ENCODE data around the gene LSR.

The LSR gene

DNA sequence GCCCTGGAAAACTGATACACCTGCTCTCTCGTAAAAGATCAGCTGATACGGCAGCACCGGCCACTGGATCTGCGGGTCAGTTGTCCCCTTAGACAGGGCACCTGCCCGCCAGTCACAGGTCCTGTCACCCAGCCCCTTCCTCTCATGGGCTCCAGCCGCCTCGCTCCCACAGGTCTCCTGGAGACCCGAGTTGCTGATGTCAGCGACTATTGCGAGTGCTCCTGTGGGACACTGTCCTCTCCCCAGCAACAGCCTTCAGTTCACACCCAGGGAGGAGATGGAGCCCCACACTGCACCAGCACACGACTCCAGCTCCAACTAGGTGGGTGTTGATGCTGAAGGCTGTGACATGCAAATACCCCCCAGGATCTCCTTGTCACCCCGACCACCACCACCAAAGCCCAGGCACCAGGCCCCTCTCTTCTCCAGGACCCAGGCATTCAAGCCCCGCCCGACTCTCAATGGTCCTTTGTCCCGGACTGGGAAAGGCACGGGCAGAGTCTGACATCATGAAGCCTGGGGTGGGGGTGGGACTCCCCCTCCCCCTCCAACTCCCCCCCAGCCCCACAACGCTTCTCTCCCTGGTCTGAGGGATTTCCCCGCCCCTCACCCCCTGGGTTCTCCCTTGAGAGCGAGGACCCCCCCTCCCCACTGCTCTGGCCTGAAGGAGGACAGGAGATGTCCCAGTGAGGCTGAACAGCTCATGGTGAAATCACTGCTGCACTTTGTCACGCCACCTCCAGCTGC, 41.8 kb downstream of the LSR start:
- no peak for DNase-seq

GRCh38 chr19:35291259-35291658, 42.5 kb downstream of the LSR start:
- no peak for DNase-seq

- DNase-seq: no peak
Observed at GRCh38 chr19:35291916-35292315, 43.1 kb downstream of the LSR start, which contains the start of gene MAG. MAG (plus strand) TSS chr19:35292161; CDS start chr19:35295409, 3,248 bp downstream.

- peak; percentile 55 for DNase-seq
Observed at GRCh38 chr19:35292421-35293362, 43.9 kb downstream of the LSR start.

DNA sequence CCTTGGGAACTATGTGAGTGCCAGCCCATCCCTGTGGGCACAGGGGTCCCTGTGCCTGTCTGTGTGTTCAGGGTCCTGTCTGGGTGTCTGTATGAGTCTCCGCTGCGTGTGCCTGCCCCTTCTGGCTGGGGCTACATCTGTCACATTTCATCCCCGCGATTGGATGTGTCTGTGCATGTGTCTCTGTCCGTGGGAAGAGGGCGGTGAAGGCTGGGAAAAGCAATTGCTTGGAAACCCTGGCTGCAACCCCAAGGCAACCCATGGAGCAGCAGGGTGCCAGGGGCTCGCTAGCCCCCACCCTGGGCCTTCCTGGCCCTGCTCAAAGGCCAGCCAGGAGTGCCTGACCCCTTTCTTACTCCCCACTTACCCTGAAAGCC, 44.5 kb downstream of the LSR start:
- no peak for DNase-seq

- DNase-seq: no peak
Observed at GRCh38 chr19:35293808-35294207, 45.0 kb downstream of the LSR start.

GRCh38 chr19:35294328-35294727, 45.5 kb downstream of the LSR start:
- no peak for DNase-seq

DNA sequence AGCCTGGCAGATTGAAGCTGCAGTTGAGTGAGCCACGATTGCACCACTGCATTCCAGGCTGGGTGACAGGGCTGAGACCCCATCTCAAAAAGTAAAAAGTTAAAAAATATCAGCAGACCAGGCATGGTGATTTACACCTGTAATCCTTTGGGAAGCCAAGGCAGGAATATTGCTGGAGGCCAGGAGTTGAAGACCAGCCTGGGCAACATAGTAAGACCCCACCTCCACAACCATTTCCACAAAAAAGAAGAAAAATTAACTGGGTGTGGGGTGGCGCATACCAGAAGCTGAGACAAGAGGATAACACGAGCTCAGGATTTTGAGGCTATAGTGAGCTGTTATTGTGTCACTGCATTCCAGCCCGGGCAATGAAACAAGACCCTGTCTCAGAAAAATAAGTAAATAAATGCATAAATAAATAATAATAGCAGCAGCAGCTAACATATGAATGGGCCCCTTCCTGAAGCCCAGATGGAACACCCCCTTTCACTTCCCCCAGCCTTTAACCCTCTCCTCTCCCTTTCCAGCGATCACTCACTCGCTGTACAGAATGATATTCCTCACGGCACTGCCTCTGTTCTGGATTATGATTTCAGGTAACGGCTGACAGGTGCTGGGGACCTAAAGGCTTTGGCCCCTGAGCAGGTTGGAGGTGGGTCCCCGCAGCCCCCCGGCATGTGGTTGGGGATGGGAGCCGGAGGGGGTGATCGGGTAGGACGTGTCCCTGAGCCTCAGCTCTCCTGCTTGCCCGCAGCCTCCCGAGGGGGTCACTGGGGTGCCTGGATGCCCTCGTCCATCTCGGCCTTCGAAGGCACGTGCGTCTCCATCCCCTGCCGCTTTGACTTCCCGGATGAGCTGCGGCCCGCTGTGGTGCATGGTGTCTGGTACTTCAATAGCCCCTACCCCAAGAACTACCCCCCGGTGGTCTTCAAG, 46.3 kb downstream of the LSR start:
- DNase-seq: no peak

GRCh38 chr19:35295792-35296462, 47.1 kb downstream of the LSR start:
- no peak for DNase-seq

GRCh38 chr19:35296644-35297514, 48.1 kb downstream of the LSR start:
- DNase-seq: no peak

GRCh38 chr19:35297515-35297848, 48.7 kb downstream of the LSR start:
- DNase-seq: no peak

DNA sequence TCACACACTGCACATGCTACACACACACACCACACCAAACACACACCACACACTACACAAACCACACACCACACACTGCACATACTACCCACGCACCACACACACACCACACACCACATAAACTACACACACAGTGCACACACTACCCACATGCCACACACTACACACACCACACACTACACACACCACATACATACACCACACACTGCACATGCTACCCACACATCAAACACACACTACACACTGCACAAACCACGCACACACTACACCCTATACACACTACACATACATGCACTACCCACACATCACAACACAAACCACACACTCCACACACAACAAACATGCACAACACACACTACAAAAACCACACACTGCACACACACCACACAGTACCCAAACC, 49.1 kb downstream of the LSR start:
- no peak for DNase-seq

DNA sequence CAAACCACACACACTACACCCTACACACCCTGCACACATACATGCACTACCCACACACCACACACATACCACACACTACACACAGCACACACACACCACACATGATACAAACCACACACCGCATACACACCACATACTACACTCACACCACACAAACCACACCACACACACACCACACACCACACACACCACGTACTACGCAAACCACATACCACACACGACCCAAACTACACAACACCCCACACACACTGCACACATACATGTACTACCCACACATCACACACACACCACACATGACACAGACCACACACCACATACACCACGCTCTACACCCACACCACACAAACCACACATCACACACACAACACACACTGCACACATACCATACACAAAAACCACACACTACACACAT, 49.8 kb downstream of the LSR start:
- no peak for DNase-seq

DNA sequence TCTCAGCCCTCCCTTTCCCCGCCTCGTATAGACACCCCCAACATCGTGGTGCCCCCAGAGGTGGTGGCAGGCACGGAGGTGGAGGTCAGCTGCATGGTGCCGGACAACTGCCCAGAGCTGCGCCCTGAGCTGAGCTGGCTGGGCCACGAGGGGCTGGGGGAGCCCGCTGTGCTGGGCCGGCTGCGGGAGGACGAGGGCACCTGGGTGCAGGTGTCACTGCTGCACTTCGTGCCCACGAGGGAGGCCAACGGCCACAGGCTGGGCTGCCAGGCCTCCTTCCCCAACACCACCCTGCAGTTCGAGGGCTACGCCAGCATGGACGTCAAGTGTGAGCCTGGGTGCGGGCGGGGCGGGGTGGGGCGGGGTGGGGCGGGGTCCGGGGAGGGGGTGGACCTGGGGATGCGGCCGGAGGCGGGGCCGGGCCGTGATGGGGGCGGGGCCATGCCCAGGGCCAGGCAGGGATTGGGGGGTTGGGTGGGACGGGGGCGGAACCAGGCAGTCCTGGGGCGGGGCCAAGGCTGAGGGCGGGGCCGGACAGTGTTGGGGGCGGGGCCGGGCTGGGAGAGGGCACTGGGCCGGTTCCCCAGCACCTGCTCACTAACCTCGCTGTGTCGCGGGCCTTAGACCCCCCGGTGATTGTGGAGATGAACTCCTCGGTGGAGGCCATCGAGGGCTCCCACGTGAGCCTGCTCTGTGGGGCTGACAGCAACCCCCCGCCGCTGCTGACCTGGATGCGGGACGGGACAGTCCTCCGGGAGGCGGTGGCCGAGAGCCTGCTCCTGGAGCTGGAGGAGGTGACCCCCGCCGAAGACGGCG, 50.9 kb downstream of the LSR start:
- DNase-seq: peak; percentile 29

DNA sequence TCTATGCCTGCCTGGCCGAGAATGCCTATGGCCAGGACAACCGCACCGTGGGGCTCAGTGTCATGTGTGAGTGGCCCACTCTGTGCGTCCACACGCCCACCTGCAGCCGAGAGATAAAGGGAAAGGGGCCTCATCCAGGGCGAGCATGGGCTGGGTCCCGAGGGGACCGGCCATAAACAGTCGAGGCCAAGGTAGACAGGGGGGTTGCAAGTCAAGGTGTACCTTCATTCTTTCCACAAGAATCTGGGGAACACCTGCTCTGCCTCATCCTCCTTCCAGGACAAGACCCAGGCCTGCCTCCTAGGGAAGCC, 51.5 kb downstream of the LSR start:
- no peak for DNase-seq

DNA sequence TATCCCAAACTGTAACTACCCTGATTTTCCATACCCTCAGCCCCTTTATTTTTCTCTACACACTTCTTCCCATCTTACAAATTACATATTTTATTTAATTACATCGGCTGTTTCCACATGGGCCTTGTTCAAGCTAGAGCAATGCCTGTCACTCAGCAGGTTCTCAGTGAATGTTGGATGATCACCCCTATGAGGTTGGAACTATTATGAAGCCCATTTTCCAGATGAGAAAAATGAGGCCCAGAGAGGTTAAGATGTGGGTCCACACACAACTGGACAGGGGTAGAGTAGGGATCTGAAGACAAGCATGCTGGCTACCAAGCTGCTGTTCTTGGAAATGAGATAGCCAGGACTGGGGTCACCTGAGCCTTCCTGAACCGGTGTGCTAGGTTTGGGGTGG, 53.2 kb downstream of the LSR start:
- DNase-seq: no peak

GRCh38 chr19:35302446-35302845, 53.6 kb downstream of the LSR start:
- no peak for DNase-seq

DNA sequence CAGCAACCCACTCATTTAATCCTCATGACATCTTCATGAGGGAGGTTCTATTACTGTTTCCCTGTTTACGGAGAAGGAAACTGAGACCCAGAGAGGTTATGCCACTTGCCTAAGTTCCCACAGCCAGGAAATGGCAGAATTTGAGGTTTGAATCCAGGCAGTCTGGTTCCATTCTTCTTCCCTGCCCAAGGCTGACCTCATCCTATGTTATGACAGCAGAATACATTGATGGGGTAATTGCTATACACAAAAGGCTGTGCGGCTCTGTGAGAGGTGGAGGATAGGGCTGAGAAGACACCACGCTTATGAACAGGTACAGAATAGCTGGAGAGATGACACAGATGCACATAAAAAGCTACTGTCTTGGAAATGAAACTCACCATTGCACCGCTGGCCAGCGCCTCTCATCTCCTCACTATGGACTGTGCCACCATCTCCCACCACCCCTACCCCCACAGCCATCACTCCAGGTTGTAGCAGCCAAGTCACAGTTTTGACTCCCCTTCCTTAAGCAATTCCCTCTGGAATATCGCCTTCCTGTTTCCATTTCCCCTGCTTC, 54.6 kb downstream of the LSR start:
- no peak for DNase-seq

DNA sequence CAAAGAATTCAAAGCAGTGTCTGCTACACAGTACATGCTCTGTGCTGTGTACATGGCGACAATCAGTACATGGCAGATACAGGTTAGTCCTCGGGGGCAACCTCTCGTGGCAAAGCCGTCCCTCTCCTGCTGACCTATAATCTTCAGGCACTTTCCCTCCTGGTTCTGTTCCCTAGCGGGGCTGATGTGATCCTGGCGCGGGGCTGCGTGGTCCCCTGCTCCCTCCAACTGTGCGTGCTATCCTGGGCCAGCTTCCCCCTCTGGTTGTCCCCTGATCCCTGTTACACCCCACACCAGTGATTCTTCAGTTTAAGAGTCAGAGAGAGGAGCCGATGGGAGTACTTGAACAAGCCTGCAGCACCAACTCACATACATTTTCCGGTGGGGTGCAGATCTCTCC, 55.2 kb downstream of the LSR start:
- DNase-seq: no peak

DNA sequence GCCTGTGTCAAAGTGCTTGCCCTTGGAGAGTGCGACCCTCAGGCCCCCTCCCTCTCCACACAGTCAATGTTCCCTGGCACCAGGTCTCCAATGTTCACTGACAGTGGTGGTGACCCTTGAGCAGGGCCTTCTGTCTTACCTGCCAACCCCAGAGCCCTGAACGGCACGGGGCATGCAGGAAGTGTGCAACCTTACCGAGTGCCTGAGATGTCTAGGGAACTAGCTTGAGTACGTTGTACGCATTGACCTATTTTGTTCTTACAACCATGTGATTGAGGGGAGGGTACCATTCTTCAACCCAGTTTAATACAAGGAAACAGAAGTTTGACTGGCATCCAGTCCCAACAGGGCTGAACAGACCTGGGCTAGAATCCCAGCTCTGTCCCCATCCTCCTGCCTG, 56.4 kb downstream of the LSR start:
- DNase-seq: no peak
